ENCODE results near the gene PKHD1. TPM values are rescaled to one million over a fixed set of nuclear protein-coding genes. Genes with fewer than 3 reads are reported as not detected.

PKHD1 gene
- total and polyA plus RNA-seq, 2 of the 8 experiments (the other 6 are each of a cell fraction or from before 2014, with no cell fraction given): 0.06 to 0.09 TPM

GRCh38 chr6:51968265-51968664 is 119.1 kb downstream of the PKHD1 start:
- H2BK15ac ChIP-seq (ENCODE audit: low read length): no peak overlapping the region
- H4K8ac ChIP-seq (ENCODE audit: extremely low read depth, insufficient read depth, low read length): no peak overlapping the region
- H3K56ac ChIP-seq (replicated peaks; ENCODE audit: insufficient read length, low read depth, low read length): no peak overlapping the region
- no peaks in the 10 kb centered on the region for H3K36me3 ChIP-seq (ENCODE audit: control insufficient read depth in 2 of 4, insufficient read depth in 4 of 4, low read length in 3 of 4)
- no peak overlapping the region for H2BK12ac ChIP-seq (ENCODE audit: low read depth, low read length)
- no peak overlapping the region for H3K18ac ChIP-seq (ENCODE audit: extremely low read depth, low read length)
- H3K79me1 ChIP-seq (ENCODE audit: low read depth, low read length): no peaks in the 10 kb centered on the region
- no peak overlapping the region for H3K27ac ChIP-seq (ENCODE audit: low read depth, low read length)
- H2BK20ac ChIP-seq (ENCODE audit: low read length): no peak overlapping the region
- no peaks in the 10 kb centered on the region for H4K20me1 ChIP-seq (replicated peaks in 1 of 2; ENCODE audit: control insufficient read depth in 1 of 2, insufficient read depth in 2 of 2, low read length in 2 of 2)
- no peak overlapping the region for H3K9ac ChIP-seq (replicated peaks in 1 of 4; ENCODE audit: extremely low read depth in 1 of 4, low read depth in 3 of 4, low read length in 3 of 4)
- DNase-seq (ENCODE audit: low read depth in 1 of 2, low spot score in 2 of 2) (no peak), FAIRE-seq (no peak)
- no peaks in the 10 kb centered on the region for H3K23me2 ChIP-seq (ENCODE audit: low read depth, low read length)
- no peaks in the 10 kb centered on the region for H3K27me3 ChIP-seq (replicated peaks in 1 of 4; ENCODE audit: control insufficient read depth in 3 of 4, extremely low read depth in 1 of 4, insufficient read depth in 3 of 4, low read length in 3 of 4)
- no peak overlapping the region for H2BK5ac ChIP-seq (ENCODE audit: low read depth, low read length)
- no peak overlapping the region for H3K14ac ChIP-seq (ENCODE audit: insufficient read length)
- H2AFZ ChIP-seq (ENCODE audit: low read length): no peak overlapping the region
- H3K4me3 ChIP-seq (ENCODE audit: extremely low read depth in 1 of 4, insufficient read depth in 2 of 4, low read depth in 3 of 4, low read length in 4 of 4): no peak overlapping the region
- CTCF ChIA-PET (ENCODE audit: partially characterized antibody): interaction anchor here (0.6 to 2.0 kb wide), 5 partner anchors 9 to 399 kb away, joined by 3 to 10 read pairs (median 3); no protein-coding TSS in a partner anchor
- no peak overlapping the region for H2AK5ac ChIP-seq (ENCODE audit: low read depth, low read length)
- no peaks in the 10 kb centered on the region; a peak in 1 of 4 replicates for H3K9me3 ChIP-seq (ENCODE audit: insufficient read depth in 2 of 2, low read depth in 1 of 2, low read length in 1 of 2)
- no peak overlapping the region for H2BK120ac ChIP-seq (replicated peaks; ENCODE audit: low read depth, low read length)
- 93% methylated on average over 2 of the region's 2 CpGs; no CpG with 5 or more reads in 1 of the 2 experiments for WGBS, 2 experiments (ENCODE audit: extremely low coverage in 1 of 2, insufficient coverage in 1 of 2, insufficient read length in 1 of 2, insufficient replicate concordance in 2 of 2, low coverage in 1 of 2, low lambda C conversion rate in 2 of 2, missing lambda C conversion rate in 1 of 2)
- POLR2A ChIA-PET (ENCODE audit: partially characterized antibody): no interaction called here
- H3K23ac ChIP-seq (ENCODE audit: insufficient read length): no peak overlapping the region
- no peak overlapping the region for H3K4me2 ChIP-seq (ENCODE audit: insufficient read depth in 1 of 2, low read depth in 2 of 2, low read length in 2 of 2)
- H3K4me1 ChIP-seq (replicated peaks in 1 of 4; ENCODE audit: control insufficient read depth in 3 of 4, insufficient read depth in 4 of 4, low read length in 3 of 4): no peaks in the 10 kb centered on the region
- H4K5ac ChIP-seq (ENCODE audit: insufficient read length, low read depth, low read length): no peak overlapping the region
- TF ChIP-seq SIRT6 (IDR thresholded peaks at IDR 0.05; ENCODE audit: low read length): no peak
- no peak for TF ChIP-seq GABPA (IDR thresholded peaks at IDR 0.05; ENCODE audit: borderline replicate concordance, insufficient read depth, low read length)
- no peak for TF ChIP-seq SIN3A (conservative IDR thresholded peaks at IDR 0.05 in 1 of 2, IDR thresholded peaks at IDR 0.05 in 1 of 2; ENCODE audit: low read depth in 1 of 2, low read length in 2 of 2)
- TF ChIP-seq MAFK (IDR thresholded peaks at IDR 0.05; ENCODE audit: low read depth, low read length): peak; percentile 69; the same call in 1 of the 2 replicates
- TF ChIP-seq PHF8 (conservative IDR thresholded peaks at IDR 0.05; ENCODE audit: low read depth, low read length): no peak
- H4K91ac ChIP-seq (replicated peaks; ENCODE audit: insufficient read length, low read length): no peak overlapping the region
- H3K4ac ChIP-seq (replicated peaks; ENCODE audit: insufficient read length, low read depth, low read length): no peak overlapping the region
- H3K79me2 ChIP-seq (ENCODE audit: control insufficient read depth in 1 of 2, insufficient read depth in 2 of 2, low read length in 2 of 2): no peaks in the 10 kb centered on the region

Data from H1 (cell line).